NCI-H526 (cell line): ENCODE results near the gene INKA1.
"Not testable (repeated sequence)": the region's sequence is repeated elsewhere in the genome, so short reads cannot be mapped to it uniquely, and the experiment has no call there.

Source experiments
- DNase-seq, 2 experiments: peaks; one replicate each; lab custom pipeline; 2025; lab: John Stamatoyannopoulos, UW

Gene INKA1

DNA sequence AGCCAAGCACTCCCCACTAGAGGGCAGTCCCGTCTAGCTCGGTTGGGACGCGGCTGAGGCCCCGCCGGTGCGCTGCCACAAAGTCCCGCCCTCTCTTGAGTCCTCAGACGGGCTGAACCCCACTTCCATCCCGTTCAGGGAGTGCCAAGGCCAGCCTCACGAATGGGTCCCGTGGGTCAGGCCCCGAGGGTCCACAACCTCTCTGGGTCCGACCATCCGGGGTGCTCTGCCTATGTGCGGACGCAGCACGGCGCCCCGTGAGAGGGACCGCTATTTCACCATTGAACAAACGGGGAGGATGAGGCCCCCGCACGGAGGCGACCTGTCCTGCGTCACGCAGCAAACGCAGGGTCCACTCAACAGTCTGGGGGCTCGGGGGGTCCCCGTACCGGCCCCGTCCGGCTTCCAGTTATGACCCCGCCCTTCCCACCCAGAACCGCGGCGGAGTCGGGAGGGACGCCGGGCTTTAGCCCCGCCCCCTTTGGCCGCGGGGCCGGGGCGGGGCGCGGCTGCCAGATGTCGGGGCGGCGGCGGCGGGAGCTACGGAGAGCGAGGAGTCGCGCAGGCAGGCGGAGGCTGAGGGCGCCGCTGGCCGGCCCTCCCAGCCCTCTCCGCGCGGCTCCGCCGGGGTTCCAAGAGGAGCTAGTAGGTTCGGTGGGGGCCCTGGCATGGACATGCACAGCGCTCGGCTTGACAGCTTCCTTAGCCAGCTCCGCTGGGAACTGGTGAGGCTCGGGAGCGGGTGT, at the start of gene INKA1:
Gene INKA1 (plus strand): TSS at position 543 of the 746 bp plus-strand sequence. CDS start 132 bp downstream, at position 675.
- peak; percentile 57 to 92 for DNase-seq

DNA sequence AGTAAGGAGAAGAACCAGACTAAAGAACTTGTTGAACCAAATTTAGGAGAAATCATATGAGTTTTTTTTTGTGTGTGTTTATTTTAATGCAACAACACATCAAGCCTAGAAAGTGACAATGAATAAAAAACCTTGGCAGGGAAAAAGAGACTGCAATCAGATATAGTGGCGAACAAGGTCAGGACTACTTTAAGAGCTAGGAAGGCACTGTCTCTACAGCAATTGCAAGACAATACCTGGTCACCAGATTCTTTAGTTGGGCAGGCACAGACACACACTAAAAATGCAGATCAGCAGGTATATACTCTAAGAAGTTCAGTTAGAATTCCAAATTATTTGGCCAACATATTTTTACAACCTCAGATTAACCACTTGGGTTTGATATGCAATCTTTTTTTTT, 48.5 kb upstream of the INKA1 start:
- DNase-seq, result no peak

DNA sequence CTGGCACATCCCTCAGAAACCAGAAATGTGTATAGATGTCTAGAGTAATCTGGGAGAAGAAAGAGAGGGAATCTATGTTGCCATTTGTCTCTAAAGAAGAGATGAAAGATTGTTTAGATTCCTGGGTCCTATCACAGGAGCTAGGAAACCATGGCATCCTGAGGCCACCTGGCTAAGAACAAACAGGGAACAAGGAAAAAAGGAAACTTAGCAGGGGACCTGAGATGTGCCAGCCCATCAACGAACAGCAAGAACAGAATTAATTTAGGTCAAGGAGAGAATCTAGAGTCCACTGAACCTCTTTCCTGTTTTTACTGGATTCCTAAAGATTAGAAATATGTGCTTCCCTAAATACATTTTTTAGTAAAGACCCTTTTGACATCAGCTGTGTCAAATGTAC, 47.0 kb upstream of the INKA1 start:
- DNase-seq, result no peak

DNA sequence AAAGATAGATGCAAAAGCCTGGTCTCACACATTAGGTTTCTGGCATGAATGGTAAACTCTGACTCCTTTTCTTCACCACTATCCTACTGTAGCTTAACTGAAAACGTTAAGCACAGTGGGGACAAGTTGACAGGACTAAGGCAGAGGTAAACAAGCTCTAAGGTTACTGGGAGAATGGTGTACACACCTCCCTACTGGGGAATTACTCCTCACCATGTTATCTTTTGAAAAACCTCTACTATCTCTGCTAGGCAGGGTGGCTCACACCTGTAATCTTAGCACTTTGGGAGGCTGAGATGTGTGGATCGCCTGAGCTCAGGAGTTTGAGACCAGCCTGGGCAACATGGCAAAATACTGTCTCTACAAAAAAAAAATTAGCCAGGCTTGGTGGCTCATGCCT, 45.9 kb upstream of the INKA1 start:
- no peak for DNase-seq

DNA sequence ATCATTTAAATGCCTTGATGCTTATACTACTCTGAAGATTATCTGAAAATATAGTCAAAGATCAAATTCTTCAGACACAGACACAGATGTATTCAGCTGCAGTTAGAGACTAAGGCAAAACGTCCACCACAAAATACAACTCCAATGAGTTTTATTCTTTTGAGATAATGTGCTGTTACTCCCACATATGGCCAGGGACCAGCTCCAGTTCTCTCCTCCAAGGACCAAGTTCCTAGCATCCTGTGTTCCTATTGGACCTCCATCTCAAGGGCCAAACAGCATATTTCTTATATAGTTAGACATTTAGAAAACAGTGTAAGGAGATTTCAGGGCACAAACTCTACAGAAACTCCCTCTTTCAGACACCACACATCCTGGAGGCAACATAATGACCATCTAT, 43.8 kb upstream of the INKA1 start:
- no peak for DNase-seq

DNA sequence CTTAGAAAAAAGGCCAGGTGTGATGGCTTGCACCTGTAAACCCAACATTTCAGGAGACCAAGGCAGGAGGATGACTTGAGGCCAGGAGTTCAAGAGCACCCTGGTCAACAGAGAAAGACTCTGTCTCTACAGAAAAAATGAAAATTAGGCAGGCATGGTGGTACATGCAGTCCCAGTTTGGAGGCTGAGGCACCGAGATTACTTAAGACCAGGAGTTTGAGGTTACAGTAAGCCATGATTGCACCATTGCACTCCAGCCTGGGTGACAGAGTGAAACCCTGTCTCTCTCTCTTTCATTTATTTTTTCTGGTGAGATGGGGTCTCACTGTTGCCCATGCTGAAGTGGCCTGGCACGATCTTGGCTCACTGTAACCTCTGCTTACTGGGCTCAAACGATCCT, 41.4 kb upstream of the INKA1 start:
- DNase-seq, result no peak

DNA sequence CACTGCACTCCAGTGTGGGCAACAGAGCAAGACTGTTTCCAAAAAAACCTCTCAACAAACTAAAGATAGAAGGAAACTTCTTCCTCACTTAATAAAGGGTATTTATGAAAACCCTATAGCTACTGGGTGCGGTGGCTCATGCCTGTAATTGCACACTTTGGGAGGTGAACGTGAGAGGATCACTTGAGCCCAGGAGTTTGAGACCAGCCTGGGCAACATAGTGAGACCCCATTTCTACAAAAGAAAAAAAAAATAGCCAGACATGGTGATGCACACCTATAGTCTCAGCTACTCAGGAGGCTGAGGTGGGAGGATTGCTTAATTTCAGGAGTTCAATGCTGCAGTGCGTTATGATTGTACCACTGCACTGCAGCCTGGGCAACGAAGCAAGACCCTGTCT, 39.1 kb upstream of the INKA1 start:
- DNase-seq, result no peak

DNA sequence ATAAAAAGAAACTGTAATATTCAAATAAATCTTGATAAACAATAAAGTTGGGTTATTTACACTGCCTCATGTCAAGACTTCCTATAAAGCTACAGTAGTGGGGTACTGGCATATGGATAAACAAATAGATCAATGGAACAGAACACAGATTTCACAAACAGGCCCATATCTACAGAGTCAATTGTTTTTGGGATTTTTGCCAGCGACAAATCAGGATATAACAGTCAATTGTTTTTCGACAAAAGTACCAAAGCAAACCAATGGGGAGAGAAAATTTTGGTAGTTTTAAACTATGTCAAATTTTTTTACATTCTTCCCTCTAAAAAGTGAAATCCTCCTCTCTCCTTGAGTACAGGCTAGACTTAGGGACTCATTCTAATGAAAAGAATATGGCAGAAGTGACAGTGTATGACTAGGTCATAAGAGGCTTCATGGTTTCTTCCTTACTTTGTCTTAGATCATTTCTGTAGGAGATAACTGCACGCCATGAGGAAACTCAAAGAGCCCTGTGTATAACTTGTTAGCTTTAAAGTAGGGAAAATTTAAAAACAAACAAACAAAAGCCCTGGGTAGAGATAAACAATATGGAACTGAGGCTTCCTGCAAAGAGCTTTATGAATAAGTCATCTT, 33.7 kb upstream of the INKA1 start:
- DNase-seq, result no peak

DNA sequence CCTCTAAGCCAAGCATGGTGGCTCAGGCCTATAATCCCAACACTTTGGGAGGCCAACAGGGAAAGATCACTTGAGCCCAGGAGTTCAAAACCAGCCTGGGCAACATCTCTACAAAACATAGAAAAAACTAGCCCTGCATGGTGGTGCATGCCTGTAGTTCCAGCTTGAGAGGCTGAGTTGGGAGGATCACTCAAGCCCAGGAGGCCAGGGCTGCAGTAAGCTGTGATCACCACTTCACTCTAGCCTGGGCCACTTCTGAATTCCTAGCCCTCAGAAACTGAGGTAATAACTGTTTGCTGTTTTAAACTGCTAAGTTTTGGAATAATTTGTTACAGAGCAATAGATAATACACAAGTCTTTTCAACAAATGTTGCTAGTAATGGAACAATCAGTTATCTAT, 33.1 kb upstream of the INKA1 start:
- no peak for DNase-seq

DNA sequence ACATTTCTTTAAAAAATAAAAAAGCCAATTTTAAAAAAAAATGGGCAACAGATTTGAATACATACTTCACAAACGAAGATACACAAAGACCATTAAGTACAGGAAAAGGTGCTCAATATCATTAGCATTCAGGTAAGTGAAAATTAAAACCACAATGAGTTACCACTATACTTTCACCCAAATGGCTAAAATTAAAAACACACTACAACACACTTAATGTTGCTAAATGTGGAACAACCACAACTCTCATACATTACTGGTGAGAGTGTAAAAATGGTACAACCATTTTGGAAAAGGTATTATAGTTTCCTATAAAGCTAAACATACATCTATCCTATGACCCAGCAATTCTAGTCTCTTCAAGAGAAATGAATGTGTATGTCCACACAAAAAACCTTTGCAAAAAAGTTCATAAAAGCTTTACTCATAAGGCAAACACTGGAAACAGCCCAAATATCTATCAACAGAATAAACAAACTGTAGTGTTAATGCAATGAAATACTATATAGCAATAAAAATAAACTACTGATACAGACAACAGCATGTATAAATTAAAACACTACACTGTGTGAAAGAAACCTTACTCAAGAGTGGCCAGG, 31.6 kb upstream of the INKA1 start:
- DNase-seq, result no peak

DNA sequence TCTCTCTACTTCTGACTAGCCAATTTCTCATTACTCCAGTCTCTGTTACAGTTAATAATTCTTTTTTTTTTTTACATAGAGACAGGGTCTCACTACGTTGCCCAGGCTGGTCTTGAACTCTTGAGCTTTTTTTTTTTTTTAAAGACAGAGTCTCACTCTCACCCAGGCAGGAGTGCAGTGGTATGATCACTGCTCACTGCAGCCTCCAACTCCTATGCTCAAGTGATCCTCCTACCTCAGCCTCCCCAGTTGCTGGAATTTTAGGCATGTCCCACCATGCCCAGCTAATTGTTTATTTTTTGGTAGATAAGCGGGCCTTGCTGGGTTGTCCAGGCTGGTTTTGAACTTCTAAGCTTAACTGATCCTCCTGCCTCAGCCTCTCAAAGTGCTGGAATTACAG, 30.4 kb upstream of the INKA1 start:
- DNase-seq, result no peak

DNA sequence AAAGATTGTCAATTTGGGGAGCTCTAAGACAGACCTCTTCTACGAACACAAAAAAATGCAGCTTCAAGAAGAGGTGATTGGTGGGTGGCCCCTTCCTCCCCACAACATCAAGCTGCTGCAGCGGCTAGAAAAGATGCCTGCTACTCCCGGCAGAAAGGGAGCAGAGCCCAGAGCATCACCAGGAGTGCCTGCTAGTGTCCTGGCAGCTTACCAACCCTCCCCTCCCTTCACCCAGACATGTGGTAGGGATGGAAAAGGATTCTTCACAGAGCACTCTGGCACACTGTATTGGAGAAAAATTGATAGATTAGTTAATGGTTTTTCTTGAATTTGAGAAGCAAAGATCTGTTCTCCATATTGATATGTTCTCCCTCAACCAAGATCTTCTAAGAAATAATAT, 27.5 kb upstream of the INKA1 start:
- DNase-seq, result no peak

DNA sequence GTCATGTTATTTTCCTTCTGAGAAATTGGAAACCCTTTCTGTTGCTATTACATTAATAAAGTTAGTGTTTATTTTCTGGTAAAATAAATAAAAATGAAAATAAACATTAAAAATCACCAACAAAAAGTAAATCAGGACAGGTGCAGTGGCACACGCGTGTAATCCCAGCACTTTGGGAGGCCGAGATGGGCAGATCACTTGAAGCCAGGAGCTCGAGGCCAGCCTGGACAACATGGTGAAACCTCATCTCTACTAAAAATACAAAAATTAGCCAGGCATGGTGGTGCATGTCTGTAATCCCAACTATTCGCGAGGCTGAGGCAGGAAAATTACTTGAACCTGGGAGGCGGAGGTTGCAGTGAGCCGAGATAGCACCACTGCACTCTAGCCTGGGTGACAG, 27.0 kb upstream of the INKA1 start:
- not testable (repeated sequence) for DNase-seq

DNA sequence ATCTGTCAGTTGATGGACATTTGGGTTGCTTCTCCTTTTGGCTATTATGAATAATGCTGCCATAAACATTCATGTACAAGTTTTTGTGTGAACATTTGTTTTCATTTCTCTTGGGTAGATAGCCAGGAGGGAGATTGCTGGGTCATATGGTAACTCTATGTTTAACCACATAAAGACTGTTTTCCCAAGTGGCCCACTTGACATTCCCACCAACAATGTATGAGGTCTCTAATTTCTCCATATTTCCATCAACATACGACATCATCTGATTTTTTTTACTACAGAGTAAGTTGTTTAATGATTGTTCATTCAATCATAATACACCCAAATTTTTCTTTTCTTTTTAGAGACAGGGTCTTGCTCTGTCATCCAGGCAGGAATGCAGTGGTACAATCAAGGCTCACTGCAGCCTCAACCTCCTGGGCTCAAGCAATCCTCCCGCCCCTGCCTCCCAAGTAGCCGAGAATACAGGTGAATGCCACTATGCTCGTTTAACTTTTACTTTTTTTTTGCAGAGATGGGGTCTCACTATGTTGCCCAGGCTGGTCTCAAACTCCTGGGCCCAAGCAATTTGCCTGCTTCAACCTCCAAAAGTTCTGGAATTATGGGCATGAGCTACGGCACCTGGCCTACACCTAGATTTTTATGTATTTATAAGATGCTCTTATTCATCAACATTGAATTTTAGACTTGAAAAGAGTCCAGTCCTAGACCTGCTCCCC, 23.5 kb upstream of the INKA1 start:
- no peak for DNase-seq

DNA sequence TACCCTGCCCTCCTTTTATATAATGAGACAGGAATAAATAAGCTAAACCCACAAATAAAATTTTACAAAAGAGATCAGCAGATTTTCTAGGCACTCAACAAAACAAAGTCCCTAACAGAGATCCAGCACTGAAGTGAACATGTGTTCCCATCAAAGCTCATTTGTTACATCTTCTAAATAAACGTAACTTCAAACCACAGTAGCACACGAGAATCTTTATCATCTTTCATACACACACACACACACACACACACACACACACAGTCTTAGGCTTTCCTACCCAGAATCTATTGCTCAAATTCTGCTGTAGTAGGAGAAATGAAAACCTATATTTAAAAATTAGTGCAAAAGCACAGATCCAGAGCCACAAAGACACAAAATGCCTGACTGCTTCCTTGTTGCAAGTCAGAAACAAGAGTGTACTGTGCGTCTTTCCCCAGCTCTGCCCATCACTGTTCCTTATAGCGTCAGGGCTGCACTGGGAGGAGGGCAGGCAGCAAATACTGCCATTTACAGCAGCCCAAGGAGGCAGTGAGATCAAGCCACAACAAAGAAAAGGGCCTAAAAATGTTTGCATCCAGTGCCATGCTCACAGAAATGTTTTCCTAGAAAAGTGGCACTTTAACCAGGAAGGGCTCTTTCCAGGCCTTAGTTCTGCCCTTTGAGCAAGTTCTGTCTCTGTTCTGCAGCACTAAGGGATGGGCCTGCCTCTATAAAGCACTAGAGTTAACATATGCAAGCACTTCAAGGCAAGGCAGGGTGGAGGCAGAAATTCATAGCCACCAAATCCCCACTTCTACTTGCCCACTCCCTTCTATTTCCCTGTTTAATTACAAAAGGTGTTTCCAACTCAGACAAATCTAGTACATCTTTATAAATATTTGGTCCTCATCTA, 22.7 kb upstream of the INKA1 start:
- DNase-seq, result no peak

DNA sequence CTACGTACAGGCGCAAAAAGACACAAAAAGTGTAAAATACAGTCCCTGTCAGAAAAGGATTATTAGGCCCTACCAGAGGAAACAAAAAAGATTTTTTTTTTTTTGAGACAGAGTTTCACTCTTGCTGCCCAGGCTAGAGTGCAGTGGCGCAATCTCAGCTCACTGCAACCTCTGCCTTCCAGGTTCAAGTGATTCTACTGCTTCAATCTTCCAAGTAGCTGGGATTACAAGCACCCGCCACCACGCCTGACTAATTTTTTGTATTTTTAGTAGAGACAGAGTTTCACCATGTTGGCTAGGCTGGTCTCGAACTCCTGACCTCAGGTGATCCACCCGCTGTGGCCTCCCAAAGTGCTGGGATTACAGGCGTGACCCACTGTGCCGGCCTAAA, 22.1 kb upstream of the INKA1 start:
- not testable (repeated sequence) for DNase-seq

DNA sequence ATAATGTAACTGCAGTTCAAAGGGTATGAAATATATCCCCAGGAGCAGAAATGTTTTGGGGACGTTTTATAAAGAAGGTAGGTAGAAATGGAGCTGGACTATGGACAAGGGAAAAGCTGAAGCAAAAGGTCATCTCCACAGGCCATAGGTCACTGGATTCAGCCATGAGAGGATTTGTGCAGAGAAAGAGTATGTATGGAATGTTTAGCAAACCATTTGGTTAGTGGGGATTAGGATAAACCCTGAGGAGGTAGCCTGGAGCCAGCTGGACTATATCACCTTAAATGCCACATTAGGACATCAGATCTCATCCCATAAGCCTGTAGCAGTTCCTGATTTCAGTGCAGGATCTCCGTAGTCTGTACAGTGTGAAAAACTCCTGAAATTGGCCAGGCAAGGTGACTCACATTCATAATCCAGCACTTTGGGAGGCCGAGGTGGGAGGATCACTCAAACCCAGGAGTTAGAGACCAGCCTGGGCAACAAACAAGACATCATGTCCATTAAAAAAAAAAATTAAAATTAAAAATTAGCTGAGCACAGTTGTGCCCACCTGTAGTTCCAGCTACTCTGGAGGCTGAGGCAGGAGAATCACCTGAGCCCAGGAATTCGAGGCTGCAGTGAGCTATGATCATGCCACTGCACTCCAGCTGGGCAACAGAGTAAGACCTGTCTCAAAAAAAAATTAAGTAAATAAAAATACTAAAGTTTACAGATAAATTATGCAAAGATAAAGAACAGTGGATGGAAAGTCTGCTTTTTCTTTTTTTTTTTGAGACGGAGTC, 21.5 kb upstream of the INKA1 start:
- no peak for DNase-seq

DNA sequence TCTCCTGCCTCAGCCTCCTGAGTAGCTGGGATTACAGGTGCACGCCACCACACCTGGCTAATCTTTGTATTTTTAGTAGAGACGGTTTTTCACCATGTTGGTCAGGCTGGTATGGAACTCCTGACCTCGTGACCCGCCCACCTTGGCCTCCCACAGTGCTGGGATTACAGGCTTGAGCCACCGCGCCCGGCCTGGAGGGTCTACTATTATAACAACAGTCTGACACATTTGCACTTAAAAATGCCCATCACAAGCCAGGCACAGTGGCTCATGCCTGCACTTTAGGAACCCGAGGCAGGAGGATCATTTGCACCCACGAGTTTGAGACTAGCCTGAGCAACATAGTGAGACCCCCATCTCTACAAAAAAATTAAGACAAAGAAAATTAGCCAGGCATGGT, 20.8 kb upstream of the INKA1 start:
- not testable (repeated sequence) for DNase-seq

DNA sequence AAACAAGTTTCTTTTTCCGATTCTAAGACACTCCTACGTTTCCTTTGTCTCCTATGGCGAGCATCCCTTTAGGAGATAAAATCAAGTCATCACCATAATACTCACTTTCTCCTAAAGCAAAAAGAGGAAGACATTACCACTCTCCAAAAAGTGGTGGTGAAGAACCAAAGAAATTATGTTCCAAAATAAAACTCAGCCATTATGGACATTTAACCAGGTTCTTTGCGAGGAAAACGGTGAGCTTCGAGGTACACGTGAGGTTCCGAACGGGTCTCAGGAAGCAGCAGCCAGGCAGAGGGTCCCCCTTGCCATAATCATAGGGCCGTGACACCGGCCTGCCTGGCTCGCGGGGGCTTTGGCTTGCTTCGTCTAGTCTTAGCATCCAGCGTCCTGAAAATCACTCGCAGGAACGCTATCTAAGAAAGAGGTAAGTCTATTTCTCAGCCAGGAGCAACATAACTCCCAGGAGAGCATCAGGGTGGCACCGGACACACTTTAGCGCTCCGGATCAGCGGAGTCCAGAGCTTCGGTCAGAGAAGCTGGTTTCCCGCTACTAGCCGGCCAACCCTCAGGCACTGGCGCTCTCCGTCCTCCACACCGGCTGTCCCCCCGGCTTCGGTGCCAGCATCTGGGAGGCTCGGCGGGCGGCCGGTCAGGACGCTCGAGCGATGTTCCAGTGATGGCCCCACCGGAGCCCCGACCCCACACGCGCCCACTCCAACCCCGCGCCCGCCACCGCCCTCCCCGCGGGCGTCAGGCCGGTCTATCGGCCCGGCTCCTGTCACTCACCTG, 17.3 kb upstream of the INKA1 start:
- peak in 1 of 2 experiments; percentile 53 for DNase-seq
